G401 (cell line): ENCODE data around the gene SEC31B. TPM values are rescaled to one million over a fixed set of nuclear protein-coding genes. Genes with fewer than 3 reads are reported as not detected.

ENCODE experiments used
- DNase-seq: peaks from one replicate; pipeline ENCODE4 v3.0.0-alpha.2; 2015; ENCODE audit warnings: low spot score
- in situ Hi-C: cut with HindIII; loops from 2 replicates; pipeline ENCODE4 v1.10.0; 2016; ENCODE audit warnings: low sequenced_read_pairs, mixed read lengths
- total RNA-seq: library from RNA; depleted of rRNA; stranded (reverse); fragments of >200 nt; shearing (Covaris generic); gene quantifications from 2 replicates; pipeline ENCODE4 v1.2.3, GENCODE V29; 2014; rRNA removed

SEC31B gene, protein sequence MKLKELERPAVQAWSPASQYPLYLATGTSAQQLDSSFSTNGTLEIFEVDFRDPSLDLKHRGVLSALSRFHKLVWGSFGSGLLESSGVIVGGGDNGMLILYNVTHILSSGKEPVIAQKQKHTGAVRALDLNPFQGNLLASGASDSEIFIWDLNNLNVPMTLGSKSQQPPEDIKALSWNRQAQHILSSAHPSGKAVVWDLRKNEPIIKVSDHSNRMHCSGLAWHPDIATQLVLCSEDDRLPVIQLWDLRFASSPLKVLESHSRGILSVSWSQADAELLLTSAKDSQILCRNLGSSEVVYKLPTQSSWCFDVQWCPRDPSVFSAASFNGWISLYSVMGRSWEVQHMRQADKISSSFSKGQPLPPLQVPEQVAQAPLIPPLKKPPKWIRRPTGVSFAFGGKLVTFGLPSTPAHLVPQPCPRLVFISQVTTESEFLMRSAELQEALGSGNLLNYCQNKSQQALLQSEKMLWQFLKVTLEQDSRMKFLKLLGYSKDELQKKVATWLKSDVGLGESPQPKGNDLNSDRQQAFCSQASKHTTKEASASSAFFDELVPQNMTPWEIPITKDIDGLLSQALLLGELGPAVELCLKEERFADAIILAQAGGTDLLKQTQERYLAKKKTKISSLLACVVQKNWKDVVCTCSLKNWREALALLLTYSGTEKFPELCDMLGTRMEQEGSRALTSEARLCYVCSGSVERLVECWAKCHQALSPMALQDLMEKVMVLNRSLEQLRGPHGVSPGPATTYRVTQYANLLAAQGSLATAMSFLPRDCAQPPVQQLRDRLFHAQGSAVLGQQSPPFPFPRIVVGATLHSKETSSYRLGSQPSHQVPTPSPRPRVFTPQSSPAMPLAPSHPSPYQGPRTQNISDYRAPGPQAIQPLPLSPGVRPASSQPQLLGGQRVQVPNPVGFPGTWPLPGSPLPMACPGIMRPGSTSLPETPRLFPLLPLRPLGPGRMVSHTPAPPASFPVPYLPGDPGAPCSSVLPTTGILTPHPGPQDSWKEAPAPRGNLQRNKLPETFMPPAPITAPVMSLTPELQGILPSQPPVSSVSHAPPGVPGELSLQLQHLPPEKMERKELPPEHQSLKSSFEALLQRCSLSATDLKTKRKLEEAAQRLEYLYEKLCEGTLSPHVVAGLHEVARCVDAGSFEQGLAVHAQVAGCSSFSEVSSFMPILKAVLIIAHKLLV
- 1.1 and 3.9 TPM in 2 replicates for total RNA-seq

DNA sequence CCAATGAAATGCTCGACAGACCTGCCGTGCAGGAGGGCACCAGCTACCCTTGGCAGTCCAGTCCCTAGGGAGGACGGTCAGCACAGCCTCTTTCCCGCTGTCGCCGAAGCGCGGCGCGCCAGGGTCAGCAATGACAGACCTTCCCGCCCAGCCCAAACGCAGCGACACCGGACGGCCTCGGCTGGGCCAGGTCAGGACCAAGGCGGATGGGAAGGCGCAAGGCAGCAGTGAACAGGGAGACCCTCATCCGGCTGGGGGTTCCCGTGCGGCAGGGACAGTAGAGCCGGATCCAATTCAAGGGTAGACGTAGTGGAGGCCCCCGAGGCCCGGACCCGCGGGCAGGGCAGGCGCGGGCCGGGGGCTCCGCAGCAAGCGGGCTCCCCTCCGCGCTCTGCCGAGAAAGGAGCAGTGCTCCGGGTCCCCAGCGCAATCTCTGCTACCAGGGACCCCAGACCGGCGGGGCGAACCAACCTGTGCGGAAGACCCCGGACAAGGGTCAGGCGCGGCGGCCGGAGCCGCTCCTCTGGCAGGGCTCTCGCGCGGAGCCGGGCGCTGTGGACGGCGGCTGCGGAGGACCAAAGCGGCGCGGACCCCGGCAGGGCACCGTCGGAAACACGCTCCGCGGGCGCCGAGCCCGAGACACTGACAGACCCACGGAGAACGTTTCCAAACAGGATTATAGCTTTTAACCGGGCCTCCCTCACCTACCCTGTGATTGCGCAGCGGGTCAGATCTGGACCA, at the start of gene SEC31B:
Gene SEC31B, minus strand, starts transcription at position 551 of the 741 bp plus-strand sequence. CDS start 2,909 bp downstream, outside the sequence.
- in situ Hi-C loops: loop anchor here (25.0 kb wide), 1 partner anchor 182 kb away; the partner anchor contains the start of genes PKD2L1 and SCD
- peak; percentile 69 for DNase-seq

DNA sequence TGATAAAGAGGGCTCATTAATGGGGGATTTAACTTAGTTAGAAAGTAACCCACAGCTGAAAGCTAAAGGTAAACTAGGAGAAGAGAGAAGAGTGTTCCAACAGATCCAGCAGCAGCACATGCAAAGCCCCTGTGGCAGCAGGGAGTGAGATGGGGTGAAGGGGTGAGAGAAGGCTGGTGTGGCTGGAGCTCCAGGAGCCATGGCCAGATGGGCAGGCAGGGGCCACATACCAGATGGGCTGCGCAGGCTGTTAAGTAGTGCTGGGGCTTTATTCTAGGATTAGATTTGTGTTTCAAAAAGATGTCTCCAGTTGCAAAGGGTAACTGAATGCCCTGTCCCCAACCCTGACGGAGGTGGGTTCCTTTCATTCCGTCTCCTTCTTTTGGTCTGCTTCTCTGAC, 49.3 kb upstream of the SEC31B start:
- no peak for DNase-seq

DNA sequence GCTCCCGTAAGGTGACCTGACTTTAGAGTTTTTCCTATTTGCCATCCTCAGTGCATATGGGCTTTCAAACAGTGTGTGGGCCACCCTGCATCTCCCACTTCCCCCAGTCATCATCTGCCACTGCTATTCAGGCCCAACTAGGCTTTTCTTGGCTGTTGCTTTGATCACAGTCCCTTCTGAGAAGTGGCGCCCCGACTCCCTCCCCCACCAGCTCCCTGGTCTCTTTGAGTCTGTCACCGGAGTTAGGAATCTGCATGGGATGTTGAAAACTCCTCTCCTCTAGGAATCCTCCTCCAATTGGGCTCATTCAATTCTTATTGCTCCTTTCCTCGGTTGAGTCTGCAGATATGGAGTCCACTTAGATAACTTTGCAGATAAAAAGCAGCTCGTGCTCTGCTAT, 48.2 kb upstream of the SEC31B start:
- no peak for DNase-seq
- in situ Hi-C loops: no loop called here

More for the DNA sequence above, 49.3 kb upstream of the SEC31B start:
- in situ Hi-C loops: no loop called here

DNA sequence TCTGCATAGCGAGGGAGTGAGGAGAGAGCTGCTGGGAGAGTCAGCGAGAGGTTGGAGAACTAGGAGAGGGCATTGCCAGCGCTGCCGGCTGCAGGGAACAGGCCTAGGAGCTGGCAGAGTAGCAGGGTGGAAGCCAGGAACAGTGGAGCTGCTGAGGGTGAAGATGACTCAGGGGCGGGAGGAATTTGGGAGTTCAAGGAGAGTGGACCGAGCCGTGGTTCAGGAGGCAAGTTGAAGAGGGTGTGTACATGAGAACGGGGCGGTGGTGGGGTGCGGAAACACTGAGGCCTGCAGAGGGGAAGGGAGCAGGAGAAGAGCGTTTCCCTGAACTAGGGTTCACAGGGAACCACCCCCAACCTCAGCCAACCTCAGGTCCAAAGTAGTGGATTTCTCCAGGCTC, 47.6 kb upstream of the SEC31B start:
- no peak for DNase-seq
- in situ Hi-C loops: no loop called here

DNA sequence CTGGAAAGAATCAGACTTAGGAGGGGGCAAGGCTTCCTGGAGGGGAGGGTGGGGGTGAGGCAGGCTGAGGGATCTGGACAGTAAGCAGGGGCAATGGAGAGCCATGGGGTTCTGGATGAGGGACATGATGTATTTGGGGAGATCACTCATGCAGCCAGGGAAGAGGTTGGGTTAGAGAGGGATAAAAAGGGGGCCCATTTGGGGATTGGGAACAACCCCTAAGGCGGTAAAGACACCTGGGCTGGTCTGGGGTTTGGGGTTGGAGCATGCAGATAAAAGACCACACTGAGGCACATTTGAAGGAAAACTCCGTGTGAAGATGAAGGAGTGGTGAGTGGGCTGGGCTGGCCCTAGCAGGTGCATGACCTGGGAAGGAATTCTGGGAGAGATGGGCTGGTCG, 46.9 kb upstream of the SEC31B start:
- DNase-seq: no peak
- in situ Hi-C loops: no loop called here

DNA sequence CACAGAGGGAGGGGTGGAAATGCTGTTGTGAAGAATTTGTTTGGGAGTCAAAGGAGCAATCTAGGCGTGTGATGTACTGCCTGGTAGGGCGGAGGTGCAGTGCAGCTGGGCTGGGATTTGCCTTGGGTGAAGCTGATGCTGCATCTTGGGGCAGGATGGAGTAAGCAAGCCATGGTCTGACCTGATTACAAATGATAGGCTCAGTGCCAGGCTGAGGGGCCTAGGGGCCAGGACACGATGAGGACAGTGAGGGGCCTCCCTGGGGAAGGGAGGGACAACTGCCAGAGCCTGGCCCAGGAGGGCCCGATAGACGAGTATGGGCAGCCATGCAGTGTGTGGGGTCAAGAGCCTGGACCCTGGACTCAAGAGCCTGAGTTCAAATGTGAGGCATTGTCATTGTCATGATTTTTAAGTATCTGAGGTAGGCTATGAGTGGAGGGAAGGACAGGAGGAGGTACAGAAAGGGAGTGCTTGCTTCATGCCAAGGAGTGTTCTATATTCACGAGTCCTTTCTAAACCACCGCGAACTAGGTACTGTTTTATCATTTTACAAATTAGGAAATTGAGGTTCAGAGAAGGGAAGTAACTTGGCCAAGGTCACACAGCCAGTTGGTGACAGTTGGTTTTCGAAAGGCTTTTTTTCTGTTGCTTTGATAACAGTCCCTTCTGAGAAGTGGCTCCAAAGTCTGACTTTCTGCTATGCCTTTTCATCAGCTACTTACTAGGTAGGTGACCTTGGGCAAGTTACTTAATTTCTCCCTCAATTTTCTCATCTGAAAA, 45.7 kb upstream of the SEC31B start:
- no peak for DNase-seq
- in situ Hi-C loops: no loop called here

DNA sequence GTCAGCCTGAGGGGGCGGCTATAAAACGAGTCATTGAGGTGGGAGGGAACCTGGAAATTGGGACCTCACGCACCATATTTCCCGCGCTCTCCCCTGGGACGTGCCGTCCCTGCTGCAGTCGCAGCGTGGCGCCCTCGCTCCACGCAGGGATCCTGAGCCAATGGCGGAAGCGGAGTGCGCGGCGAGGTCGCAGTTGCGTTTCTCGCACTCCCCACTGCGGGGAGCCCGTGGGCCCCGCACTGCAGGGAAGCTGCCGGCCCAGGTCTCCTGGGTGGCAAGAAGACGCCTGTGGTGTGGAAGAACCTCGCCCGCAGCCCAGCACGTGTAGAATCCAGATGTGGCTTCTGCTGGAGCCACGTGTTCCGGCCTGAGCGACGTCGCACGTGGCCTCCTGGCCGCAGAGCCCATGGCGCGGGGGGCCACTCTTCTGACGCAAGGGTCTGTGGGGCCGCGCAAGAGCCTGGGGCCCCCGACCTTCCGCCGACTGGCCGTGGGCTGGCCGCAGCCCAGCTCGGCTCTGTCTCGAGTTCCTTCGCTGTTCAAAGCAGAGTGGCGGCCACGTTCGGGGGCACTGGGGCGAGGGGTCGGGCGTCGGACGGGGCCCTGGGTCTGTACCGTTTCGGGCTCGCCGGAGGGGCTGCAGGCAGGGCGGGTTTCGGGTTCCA, 42.5 kb upstream of the SEC31B start:
- in situ Hi-C loops: no loop called here
- peak; percentile 17 for DNase-seq

DNA sequence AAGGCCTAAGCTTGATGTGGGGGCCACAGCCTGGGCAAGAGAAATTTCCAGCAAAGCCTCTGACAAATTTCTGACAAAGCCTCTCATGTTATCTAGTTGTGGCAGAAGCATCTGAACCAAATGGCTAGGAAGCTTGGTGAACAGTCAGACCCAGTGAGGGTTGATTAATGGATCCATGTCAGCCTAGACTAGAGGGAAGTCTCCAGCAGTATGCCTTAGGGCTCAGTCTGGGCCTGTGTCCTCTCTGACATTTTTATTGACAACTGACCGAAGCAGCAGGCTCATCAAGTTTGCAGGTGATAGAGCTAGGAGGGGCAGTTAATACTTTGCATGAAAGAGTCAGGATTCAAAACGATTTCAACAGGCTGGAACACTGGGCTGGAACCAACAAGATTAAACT, 41.3 kb upstream of the SEC31B start:
- in situ Hi-C loops: no loop called here
- no peak for DNase-seq

DNA sequence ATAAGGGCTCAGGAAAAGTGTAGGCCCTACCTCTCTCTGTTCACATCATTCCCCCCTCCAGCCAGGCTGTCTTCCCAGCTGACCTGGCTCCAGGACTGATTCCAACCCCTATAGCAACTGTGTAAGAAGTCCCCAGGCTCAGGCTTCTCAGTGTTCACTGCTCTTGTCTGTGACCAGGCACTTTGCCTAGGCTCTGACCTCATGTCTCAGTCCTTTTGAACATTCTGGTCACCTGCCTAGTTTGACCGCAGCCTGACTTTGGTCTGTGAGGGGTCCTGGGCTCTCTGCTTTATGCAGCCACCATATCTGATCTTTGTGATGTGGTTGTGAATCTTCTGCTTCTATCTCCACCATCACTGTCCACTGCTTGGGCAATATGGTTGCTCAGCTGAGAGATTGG, 40.6 kb upstream of the SEC31B start:
- no peak for DNase-seq
- in situ Hi-C loops: no loop called here

DNA sequence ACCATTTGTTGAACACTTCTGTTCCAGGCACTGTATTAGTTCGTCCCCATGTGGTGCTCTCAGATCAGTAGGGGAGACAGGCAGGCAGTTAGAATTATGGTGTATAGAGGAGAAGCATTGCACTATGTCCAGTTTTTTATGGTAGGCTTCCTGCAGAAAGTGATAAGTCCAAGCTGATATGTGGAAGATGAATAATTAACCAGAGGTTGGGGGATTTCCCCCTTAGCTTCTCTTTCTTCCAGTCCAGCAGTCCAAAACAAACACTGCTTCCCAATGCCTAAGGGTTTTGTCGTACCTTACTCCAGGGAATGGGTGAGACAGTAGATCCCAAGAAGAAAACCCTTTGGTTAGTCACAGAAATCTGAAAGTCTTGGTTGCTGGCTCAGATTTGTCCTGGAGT, 35.2 kb upstream of the SEC31B start:
- no peak for DNase-seq
- in situ Hi-C loops: no loop called here

DNA sequence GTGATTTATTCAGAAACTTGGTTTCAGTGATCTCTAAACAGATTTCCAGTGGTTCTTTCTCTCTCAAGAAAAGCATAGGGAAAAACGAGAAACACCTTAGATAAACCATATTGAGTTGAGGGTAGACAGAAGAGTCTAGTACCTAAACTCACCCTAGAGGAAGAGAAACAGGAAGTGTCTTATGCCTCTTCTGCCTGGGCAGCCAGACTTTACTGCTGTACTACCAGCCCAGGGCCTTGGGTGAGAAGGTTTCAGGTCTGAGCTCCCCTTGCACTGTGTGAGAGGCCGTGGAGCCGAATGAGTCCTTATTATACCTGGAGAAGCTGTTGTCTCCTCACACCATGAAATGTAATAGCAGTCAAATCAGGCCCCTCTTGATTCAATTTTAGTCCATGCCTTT, 34.3 kb upstream of the SEC31B start:
- in situ Hi-C loops: no loop called here
- no peak for DNase-seq

DNA sequence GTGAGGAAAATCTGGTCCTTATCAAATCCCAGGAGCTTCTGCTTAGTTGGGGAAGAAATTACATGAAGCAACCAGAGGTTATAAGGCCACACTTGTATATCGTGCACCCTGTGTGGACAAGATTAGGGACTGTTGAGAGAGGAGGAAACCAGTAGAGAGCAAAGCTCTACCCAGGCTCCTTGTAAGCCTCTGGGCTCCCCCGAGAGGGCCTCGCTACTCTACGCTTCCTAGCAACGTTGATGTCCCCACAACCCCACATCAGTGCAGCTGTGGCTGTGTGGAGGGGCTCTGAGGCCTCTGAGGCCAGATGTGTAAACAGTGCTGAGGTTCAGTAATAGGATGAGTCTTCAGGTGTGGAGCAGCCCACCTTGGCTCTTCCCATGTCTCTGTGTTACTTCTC, 32.1 kb upstream of the SEC31B start:
- in situ Hi-C loops: no loop called here
- DNase-seq: no peak

DNA sequence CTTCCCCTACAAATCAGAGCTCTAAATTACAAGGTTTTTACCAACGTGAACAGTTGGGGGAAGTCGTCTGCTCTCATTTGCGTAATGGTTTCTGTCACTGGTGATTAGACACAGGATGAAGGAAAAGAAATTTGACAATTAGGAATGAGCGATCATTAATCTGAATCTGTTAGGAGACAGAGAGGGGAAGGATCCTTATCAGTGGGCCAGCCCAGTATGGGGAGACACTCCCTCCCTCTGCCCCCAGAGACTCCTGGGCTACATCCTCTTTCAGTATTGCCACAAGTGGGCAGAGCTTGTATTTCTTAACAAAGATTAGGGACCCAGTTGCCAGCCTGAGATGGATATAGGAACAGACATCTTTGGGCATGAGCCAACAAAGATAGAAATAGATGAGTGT, 31.5 kb upstream of the SEC31B start:
- DNase-seq: no peak
- in situ Hi-C loops: no loop called here

DNA sequence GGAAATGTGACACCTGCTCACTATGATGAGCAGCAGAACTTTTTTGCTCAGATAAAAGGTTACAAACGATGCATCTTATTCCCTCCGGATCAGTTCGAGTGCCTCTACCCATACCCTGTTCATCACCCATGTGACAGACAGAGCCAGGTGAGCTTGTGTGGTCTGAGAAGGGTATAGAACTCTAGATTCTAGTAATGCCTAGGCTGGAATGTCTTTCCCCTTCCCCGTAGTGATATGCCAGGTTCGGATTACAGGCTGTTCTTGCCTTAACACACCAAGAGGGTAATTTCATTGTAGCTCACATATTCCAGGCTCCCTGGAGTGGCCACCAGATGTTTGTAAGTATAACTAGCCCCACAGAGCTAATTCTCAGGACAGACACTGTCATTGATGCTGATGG, 25.3 kb upstream of the SEC31B start:
- no peak for DNase-seq
- in situ Hi-C loops: no loop called here

DNA sequence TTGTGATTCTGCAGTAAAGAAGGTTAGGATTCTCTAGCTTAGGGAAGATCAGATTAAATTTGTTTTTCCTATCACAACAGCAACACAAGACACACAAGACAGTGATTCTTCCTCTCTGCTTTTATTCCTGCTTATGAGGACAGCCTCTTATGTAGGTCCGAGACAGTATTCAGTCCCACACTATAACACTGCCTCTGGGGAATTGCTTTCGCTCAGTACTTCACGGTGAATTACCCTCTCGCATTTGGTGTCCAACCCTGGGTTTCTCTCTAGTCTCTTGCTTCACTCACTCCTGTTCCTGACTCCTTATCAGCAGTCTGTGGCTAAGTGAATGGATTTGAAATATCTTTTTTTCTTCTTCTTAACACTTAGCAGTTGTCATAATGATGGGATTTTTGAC, 17.8 kb upstream of the SEC31B start:
- in situ Hi-C loops: no loop called here

DNA sequence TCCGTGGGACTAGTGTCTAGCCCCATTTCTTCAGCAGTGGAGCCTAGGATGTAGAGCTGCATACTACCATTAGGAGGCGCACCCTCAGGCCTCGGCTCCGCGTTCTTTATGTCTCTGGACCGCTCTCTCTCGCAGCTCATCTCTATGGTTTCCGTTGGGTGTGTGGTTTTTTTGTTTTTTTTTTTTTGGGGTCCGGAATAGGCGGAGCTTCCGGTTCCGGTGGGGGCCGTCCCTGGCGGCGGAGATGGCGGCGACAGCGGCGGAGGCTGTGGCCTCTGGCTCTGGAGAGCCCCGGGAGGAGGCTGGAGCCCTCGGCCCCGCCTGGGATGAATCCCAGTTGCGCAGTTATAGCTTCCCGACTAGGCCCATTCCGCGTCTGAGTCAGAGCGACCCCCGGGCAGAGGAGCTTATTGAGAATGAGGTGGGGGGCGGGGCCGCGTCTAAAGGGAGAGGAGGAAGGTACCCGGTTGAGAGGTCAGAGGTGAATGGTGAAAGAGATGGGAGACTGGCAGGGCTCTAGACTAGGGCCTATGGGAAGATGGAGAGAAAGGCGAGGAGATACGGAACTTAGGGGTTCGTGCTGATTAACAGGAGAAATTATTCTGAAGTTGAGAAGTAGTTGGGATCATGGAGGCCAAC, 16.2 kb upstream of the SEC31B start, which contains the start of gene HIF1AN:
Gene HIF1AN, plus strand, starts transcription at position 229 of the 639 bp plus-strand sequence. Its CDS starts 16 bp downstream, at position 245.
- in situ Hi-C loops: no loop called here
- peak; percentile 96 for DNase-seq

More for the DNA sequence above, 17.8 kb upstream of the SEC31B start:
- DNase-seq: no peak

DNA sequence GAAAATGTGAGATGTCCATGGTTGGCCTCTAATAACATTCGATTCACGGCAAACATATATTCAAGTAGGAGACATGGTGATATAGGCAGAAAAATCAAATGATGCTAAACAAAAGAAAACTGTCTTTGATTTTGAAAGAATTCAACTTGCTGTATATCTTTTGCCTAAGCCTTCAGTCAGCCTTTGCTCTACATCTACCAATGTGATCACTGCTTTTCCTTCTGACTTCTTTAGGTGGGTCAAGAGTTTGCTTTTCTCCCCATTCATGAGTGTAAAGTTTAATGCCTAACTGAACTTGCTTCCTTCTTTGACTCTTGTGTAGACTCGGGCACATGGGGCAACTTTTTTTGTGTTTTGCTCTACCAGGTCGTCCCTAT, 15.7 kb upstream of the SEC31B start:
- in situ Hi-C loops: no loop called here
- DNase-seq: no peak
